Skin epidermis (tissue), 12 donors: ENCODE measurements around the gene TP63.

Experiments used
- H3K27ac ChIP-seq, 21 experiments: fragments of 200-600 bp; sonication (generic) in 11 of 21; one replicate each; pipeline ENCODE4 v1.5.0; 2020; ENCODE audit warnings: mild to moderate bottlenecking in 3 of 21, inconsistent platforms in 2 of 21, moderate library complexity in 2 of 21
- H3K4me3 ChIP-seq, 7 experiments: fragments of 200-600 bp; sonication (generic) in 2 of 7; one replicate each; pipeline ENCODE4 v1.5.0; 2020; ENCODE audit warnings: inconsistent platforms in 2 of 7, mild to moderate bottlenecking in 2 of 7, moderate library complexity in 1 of 7

The TP63 gene

GRCh38 chr3:189756582-189757078, 125.4 kb downstream of the TP63 start:
- Histone ChIP-seq H3K27ac (no peak overlapping the region), H3K4me3 (no peak overlapping the region)

GRCh38 chr3:189758186-189758585, 127.0 kb downstream of the TP63 start:
- Histone ChIP-seq H3K4me3 (no peak overlapping the region), H3K27ac (no peak overlapping the region)

- peak overlapping the region in 1 of 7 experiments; percentile 3 for H3K4me3 ChIP-seq
- peak overlapping the region in 8 of 21 experiments; percentile 5 to 66 (median 49) for H3K27ac ChIP-seq
These were observed 135.2 kb downstream of the TP63 start for GRCh38 chr3:189766416-189766815.

GRCh38 chr3:189771842-189772450, 140.8 kb downstream of the TP63 start:
- Histone ChIP-seq H3K27ac (peak overlapping the region in 4 of 21 experiments; percentile 5 to 52 (median 28)), H3K4me3 (no peak overlapping the region)

- Histone ChIP-seq H3K27ac (peak overlapping the region in 7 of 21 experiments; percentile 5 to 52 (median 27)), H3K4me3 (peak overlapping the region in 1 of 7 experiments; percentile 4)
These were observed 141.4 kb downstream of the TP63 start for GRCh38 chr3:189772584-189772983.

GRCh38 chr3:189773056-189773455, 141.9 kb downstream of the TP63 start:
- Histone ChIP-seq H3K4me3 (peak overlapping the region in 1 of 7 experiments; percentile 4), H3K27ac (peak overlapping the region in 8 of 21 experiments; percentile 5 to 52 (median 28))

GRCh38 chr3:189776149-189776824, 145.1 kb downstream of the TP63 start:
- no peak overlapping the region for H3K4me3 ChIP-seq
- no peak overlapping the region for H3K27ac ChIP-seq

- no peak overlapping the region for H3K4me3 ChIP-seq
These were observed 147.3 kb downstream of the TP63 start for GRCh38 chr3:189778340-189778950.

GRCh38 chr3:189779166-189779565, 148.0 kb downstream of the TP63 start:
- Histone ChIP-seq H3K27ac (peak overlapping the region in 14 of 21 experiments; percentile 13 to 75 (median 36)), H3K4me3 (no peak overlapping the region)

More at GRCh38 chr3:189778340-189778950, 147.3 kb downstream of the TP63 start:
- peak overlapping the region in 10 of 21 experiments; percentile 3 to 67 (median 34) for H3K27ac ChIP-seq

GRCh38 chr3:189780546-189781270, 149.5 kb downstream of the TP63 start:
- Histone ChIP-seq H3K27ac (peak overlapping the region in 15 of 21 experiments; percentile 15 to 75 (median 52)), H3K4me3 (no peak overlapping the region)

GRCh38 chr3:189781415-189781814, 150.2 kb downstream of the TP63 start:
- Histone ChIP-seq H3K4me3 (no peak overlapping the region), H3K27ac (peak overlapping the region in 14 of 21 experiments; percentile 0 to 70 (median 50))

- Histone ChIP-seq H3K27ac (peak overlapping the region in 1 of 21 experiments; percentile 64), H3K4me3 (no peak overlapping the region)
These were observed 155.4 kb downstream of the TP63 start for GRCh38 chr3:189786479-189787064.

GRCh38 chr3:189787191-189787590, 156.0 kb downstream of the TP63 start:
- H3K27ac ChIP-seq: peak overlapping the region in 10 of 21 experiments; percentile 5 to 55 (median 20)
- H3K4me3 ChIP-seq: no peak overlapping the region

- Histone ChIP-seq H3K4me3 (no peak overlapping the region), H3K27ac (peak overlapping the region in 10 of 21 experiments; percentile 0 to 55 (median 18))
These were observed 156.4 kb downstream of the TP63 start for GRCh38 chr3:189787632-189788031.

GRCh38 chr3:189789432-189789831, 158.2 kb downstream of the TP63 start:
- Histone ChIP-seq H3K4me3 (peak overlapping the region; percentile 15 to 46 (median 30)), H3K27ac (peak overlapping the region in 17 of 21 experiments; percentile 21 to 84 (median 73))

- peak overlapping the region; percentile 15 to 46 (median 30) for H3K4me3 ChIP-seq
- H3K27ac ChIP-seq: peak overlapping the region in 19 of 21 experiments; percentile 8 to 84 (median 73)
These were observed 159.5 kb downstream of the TP63 start for GRCh38 chr3:189790658-189791057.

GRCh38 chr3:189792046-189792929, 161.1 kb downstream of the TP63 start:
- Histone ChIP-seq H3K27ac (peak overlapping the region in 19 of 21 experiments; percentile 22 to 84 (median 71)), H3K4me3 (peak overlapping the region; percentile 15 to 46 (median 30))

- Histone ChIP-seq H3K4me3 (peak overlapping the region in 4 of 7 experiments; percentile 4 to 46 (median 40)), H3K27ac (peak overlapping the region in 4 of 21 experiments; percentile 0 to 72 (median 33))
These were observed 163.3 kb downstream of the TP63 start for GRCh38 chr3:189794518-189794917.
